Measurements from ENCODE around the gene CISD1. TPM values are rescaled to one million over a fixed set of nuclear protein-coding genes. Genes with fewer than 3 reads are reported as not detected.

CISD1 gene
- total and polyA plus RNA-seq, 9 of the 15 experiments (the other 6 are each of a cell fraction or from before 2014, with no cell fraction given), result 35.8 to 342 (median 118) TPM

DNA sequence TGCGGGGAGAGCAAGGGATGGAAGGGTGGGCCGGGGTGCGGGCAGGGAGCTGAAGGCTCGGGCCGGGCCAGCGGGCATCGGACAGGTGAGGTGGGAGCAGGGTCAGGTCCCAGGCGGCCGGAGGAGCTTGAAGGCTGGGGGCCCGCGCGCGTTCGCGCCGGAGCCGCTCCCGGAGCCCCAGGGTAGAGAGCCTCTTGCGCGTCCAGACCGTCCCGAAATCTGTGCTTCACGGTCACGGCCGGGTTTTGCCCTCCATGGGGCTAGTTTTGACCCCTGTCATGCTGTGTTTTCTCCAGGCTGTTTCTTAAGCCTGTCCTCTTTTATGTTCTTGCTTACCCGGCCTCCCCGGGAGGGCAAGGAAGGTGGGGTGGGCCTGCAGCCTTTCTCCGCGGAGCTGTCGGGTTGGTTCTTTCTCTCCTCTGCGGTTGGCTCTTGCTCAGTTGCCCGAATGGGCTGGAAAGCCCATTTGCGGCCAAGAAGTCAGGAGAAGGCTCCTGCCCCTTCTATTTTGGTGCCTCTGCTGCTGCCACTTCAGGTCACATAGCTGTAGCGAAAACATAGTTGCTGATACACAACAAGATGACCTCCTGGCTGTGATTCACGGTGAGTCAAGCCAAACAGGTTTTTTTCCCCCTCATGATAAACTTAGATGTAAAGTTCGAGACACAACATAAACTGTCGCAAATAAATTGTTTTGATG is 66.5 kb downstream of the CISD1 start (continued):
- TF ChIP-seq, protein P1, sequence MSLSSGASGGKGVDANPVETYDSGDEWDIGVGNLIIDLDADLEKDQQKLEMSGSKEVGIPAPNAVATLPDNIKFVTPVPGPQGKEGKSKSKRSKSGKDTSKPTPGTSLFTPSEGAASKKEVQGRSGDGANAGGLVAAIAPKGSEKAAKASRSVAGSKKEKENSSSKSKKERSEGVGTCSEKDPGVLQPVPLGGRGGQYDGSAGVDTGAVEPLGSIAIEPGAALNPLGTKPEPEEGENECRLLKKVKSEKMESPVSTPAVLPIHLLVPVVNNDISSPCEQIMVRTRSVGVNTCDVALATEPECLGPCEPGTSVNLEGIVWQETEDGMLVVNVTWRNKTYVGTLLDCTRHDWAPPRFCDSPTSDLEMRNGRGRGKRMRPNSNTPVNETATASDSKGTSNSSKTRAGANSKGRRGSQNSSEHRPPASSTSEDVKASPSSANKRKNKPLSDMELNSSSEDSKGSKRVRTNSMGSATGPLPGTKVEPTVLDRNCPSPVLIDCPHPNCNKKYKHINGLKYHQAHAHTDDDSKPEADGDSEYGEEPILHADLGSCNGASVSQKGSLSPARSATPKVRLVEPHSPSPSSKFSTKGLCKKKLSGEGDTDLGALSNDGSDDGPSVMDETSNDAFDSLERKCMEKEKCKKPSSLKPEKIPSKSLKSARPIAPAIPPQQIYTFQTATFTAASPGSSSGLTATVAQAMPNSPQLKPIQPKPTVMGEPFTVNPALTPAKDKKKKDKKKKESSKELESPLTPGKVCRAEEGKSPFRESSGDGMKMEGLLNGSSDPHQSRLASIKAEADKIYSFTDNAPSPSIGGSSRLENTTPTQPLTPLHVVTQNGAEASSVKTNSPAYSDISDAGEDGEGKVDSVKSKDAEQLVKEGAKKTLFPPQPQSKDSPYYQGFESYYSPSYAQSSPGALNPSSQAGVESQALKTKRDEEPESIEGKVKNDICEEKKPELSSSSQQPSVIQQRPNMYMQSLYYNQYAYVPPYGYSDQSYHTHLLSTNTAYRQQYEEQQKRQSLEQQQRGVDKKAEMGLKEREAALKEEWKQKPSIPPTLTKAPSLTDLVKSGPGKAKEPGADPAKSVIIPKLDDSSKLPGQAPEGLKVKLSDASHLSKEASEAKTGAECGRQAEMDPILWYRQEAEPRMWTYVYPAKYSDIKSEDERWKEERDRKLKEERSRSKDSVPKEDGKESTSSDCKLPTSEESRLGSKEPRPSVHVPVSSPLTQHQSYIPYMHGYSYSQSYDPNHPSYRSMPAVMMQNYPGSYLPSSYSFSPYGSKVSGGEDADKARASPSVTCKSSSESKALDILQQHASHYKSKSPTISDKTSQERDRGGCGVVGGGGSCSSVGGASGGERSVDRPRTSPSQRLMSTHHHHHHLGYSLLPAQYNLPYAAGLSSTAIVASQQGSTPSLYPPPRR (CRISPR knock-in tag; IDR thresholded peaks at IDR 0.05; ENCODE audit: borderline replicate concordance), result no peak
- TF ChIP-seq, protein P2, sequence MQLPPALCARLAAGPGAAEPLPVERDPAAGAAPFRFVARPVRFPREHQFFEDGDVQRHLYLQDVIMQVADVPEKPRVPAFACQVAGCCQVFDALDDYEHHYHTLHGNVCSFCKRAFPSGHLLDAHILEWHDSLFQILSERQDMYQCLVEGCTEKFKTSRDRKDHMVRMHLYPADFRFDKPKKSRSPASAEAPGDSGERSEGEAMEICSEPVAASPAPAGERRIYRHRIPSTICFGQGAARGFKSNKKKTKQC (CRISPR knock-in tag; IDR thresholded peaks at IDR 0.05), result peak; percentile 18; the same call in 1 of the 2 replicates
- TF ChIP-seq SAFB (IDR thresholded peaks at IDR 0.05; ENCODE audit: borderline replicate concordance, low read depth, low read length) (peak; percentile 77), ZNF778 (CRISPR knock-in tag; IDR thresholded peaks at IDR 0.05) (no peak), NR2C2 (CRISPR knock-in tag; IDR thresholded peaks at IDR 0.05) (no peak), NR2C2 (tag; IDR thresholded peaks at IDR 0.05) (0 out of 2 replicates have a peak, but pooled peaks have one; percentile 20), MCM2 (IDR thresholded peaks at IDR 0.05; ENCODE audit: low read depth) (no peak), ZBED1 (IDR thresholded peaks at IDR 0.05) (no peak), PHF8 (IDR thresholded peaks at IDR 0.05; ENCODE audit: borderline replicate concordance, low read length) (peak; percentile 37; the same call in 1 of the 2 replicates), POLR2B (IDR thresholded peaks at IDR 0.05; ENCODE audit: low read depth, partially characterized antibody) (no peak), YY1 (IDR thresholded peaks at IDR 0.05; ENCODE audit: borderline replicate concordance in 1 of 3, control insufficient read depth in 1 of 3, extremely low read depth in 1 of 3, insufficient read depth in 3 of 3, insufficient read length in 1 of 3, insufficient replicate concordance in 2 of 3, low read depth in 1 of 3, low read length in 2 of 3) (peak in 1 of 3 experiments; percentile 1), RBBP5 (IDR thresholded peaks at IDR 0.05; ENCODE audit: borderline replicate concordance, insufficient read depth, low read length, poor library complexity, severe bottlenecking) (peak; percentile 7)
- TF ChIP-seq, protein P3, sequence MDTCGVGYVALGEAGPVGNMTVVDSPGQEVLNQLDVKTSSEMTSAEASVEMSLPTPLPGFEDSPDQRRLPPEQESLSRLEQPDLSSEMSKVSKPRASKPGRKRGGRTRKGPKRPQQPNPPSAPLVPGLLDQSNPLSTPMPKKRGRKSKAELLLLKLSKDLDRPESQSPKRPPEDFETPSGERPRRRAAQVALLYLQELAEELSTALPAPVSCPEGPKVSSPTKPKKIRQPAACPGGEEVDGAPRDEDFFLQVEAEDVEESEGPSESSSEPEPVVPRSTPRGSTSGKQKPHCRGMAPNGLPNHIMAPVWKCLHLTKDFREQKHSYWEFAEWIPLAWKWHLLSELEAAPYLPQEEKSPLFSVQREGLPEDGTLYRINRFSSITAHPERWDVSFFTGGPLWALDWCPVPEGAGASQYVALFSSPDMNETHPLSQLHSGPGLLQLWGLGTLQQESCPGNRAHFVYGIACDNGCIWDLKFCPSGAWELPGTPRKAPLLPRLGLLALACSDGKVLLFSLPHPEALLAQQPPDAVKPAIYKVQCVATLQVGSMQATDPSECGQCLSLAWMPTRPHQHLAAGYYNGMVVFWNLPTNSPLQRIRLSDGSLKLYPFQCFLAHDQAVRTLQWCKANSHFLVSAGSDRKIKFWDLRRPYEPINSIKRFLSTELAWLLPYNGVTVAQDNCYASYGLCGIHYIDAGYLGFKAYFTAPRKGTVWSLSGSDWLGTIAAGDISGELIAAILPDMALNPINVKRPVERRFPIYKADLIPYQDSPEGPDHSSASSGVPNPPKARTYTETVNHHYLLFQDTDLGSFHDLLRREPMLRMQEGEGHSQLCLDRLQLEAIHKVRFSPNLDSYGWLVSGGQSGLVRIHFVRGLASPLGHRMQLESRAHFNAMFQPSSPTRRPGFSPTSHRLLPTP (IDR thresholded peaks at IDR 0.05; ENCODE audit: borderline replicate concordance, extremely low read depth, insufficient read length), result no peak
- TF ChIP-seq, protein P4, sequence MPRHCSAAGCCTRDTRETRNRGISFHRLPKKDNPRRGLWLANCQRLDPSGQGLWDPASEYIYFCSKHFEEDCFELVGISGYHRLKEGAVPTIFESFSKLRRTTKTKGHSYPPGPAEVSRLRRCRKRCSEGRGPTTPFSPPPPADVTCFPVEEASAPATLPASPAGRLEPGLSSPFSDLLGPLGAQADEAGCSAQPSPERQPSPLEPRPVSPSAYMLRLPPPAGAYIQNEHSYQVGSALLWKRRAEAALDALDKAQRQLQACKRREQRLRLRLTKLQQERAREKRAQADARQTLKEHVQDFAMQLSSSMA (CRISPR knock-in tag; IDR thresholded peaks at IDR 0.05), result no peak
- TF ChIP-seq, protein P5, sequence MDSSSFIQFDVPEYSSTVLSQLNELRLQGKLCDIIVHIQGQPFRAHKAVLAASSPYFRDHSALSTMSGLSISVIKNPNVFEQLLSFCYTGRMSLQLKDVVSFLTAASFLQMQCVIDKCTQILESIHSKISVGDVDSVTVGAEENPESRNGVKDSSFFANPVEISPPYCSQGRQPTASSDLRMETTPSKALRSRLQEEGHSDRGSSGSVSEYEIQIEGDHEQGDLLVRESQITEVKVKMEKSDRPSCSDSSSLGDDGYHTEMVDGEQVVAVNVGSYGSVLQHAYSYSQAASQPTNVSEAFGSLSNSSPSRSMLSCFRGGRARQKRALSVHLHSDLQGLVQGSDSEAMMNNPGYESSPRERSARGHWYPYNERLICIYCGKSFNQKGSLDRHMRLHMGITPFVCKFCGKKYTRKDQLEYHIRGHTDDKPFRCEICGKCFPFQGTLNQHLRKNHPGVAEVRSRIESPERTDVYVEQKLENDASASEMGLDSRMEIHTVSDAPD (CRISPR knock-in tag; IDR thresholded peaks at IDR 0.05), result no peak
